ENCODE data around the gene NKAIN2. TPM values are rescaled to one million over a fixed set of nuclear protein-coding genes. Genes with fewer than 3 reads are reported as not detected.
"Not testable (repeated sequence)": the region's sequence is repeated elsewhere in the genome, so short reads cannot be mapped to it uniquely, and the experiment has no call there.

Gene NKAIN2
- total RNA-seq, 2 experiments from 2014 or later, result not detected

- Mint-ChIP-seq H3K9me3 (ENCODE audit: low read depth) (peaks cover 7% of the 10 kb centered on the region), H3K4me1 (no peaks in the 10 kb centered on the region), H3K36me3 (no peaks in the 10 kb centered on the region), H3K4me3 (no peak overlapping the region), H3K27me3 (no peaks in the 10 kb centered on the region), H3K27ac (no peak overlapping the region)
- CTCF ChIA-PET, result no interaction called here
- DNase-seq (no peak), ATAC-seq (no peak)
These were observed 429.6 kb downstream of the NKAIN2 start for GRCh38 chr6:124233221-124233620.

- Mint-ChIP-seq H3K36me3 (no peaks in the 10 kb centered on the region), H3K9me3 (ENCODE audit: low read depth) (peaks cover 2% of the 10 kb centered on the region), H3K27me3 (no peaks in the 10 kb centered on the region), H3K27ac (no peak overlapping the region), H3K4me3 (no peak overlapping the region), H3K4me1 (no peaks in the 10 kb centered on the region)
- DNase-seq (no peak), ATAC-seq (no peak)
- CTCF ChIA-PET, result no interaction called here
These were observed 431.1 kb downstream of the NKAIN2 start for GRCh38 chr6:124234801-124235200.

- Mint-ChIP-seq H3K4me3 (no peak overlapping the region), H3K9me3 (ENCODE audit: low read depth) (peaks cover under 1% of the 10 kb centered on the region), H3K27me3 (no peaks in the 10 kb centered on the region), H3K4me1 (no peaks in the 10 kb centered on the region), H3K27ac (no peak overlapping the region), H3K36me3 (no peaks in the 10 kb centered on the region)
- CTCF ChIA-PET, result no interaction called here
- no peak for DNase-seq
- ATAC-seq, result no peak
These were observed 434.2 kb downstream of the NKAIN2 start for GRCh38 chr6:124237911-124238310.

- H3K27me3 Mint-ChIP-seq; H3K36me3 Mint-ChIP-seq; CTCF ChIA-PET; H3K4me1 Mint-ChIP-seq; H3K27ac Mint-ChIP-seq; DNase-seq; ATAC-seq; H3K4me3 Mint-ChIP-seq; H3K9me3 Mint-ChIP-seq (ENCODE audit: low read depth): not testable (repeated sequence)
These were observed 434.7 kb downstream of the NKAIN2 start for GRCh38 chr6:124238408-124238807.

GRCh38 chr6:124254941-124255685 lies 451.4 kb downstream of the NKAIN2 start:
- no peaks in the 10 kb centered on the region for H3K9me3 Mint-ChIP-seq (ENCODE audit: low read depth)
- no peaks in the 10 kb centered on the region for H3K36me3 Mint-ChIP-seq
- no peak overlapping the region for H3K4me3 Mint-ChIP-seq
- no peak for ATAC-seq
- H3K27me3 Mint-ChIP-seq, result no peaks in the 10 kb centered on the region
- no peak overlapping the region for H3K27ac Mint-ChIP-seq
- CTCF ChIA-PET, result no interaction called here
- no peaks in the 10 kb centered on the region for H3K4me1 Mint-ChIP-seq
- no peak for DNase-seq

GRCh38 chr6:124260337-124260736 lies 456.7 kb downstream of the NKAIN2 start:
- peaks cover 2% of the 10 kb centered on the region for H3K9me3 Mint-ChIP-seq (ENCODE audit: low read depth)
- no peak overlapping the region for H3K4me3 Mint-ChIP-seq
- DNase-seq (no peak), ATAC-seq (no peak)
- H3K36me3 Mint-ChIP-seq, result no peaks in the 10 kb centered on the region
- H3K27me3 Mint-ChIP-seq, result no peaks in the 10 kb centered on the region
- H3K4me1 Mint-ChIP-seq, result no peaks in the 10 kb centered on the region
- H3K27ac Mint-ChIP-seq, result no peak overlapping the region
- CTCF ChIA-PET, result no interaction called here

GRCh38 chr6:124269733-124270132 lies 466.1 kb downstream of the NKAIN2 start:
- no peak for DNase-seq
- CTCF ChIA-PET, result interaction anchor here (1.4 kb wide), 1 partner anchor 37 kb away, joined by 3 read pairs; no protein-coding TSS in a partner anchor
- no peaks in the 10 kb centered on the region for H3K9me3 Mint-ChIP-seq (ENCODE audit: low read depth)
- no peaks in the 10 kb centered on the region for H3K4me1 Mint-ChIP-seq
- no peaks in the 10 kb centered on the region for H3K27me3 Mint-ChIP-seq
- no peak overlapping the region for H3K4me3 Mint-ChIP-seq
- ATAC-seq, result no peak
- H3K27ac Mint-ChIP-seq, result no peak overlapping the region
- no peaks in the 10 kb centered on the region for H3K36me3 Mint-ChIP-seq

GRCh38 chr6:124273701-124274100 lies 470.0 kb downstream of the NKAIN2 start:
- Mint-ChIP-seq H3K27ac (no peak overlapping the region), H3K27me3 (no peaks in the 10 kb centered on the region), H3K9me3 (ENCODE audit: low read depth) (no peaks in the 10 kb centered on the region), H3K4me1 (no peaks in the 10 kb centered on the region), H3K36me3 (no peaks in the 10 kb centered on the region), H3K4me3 (no peak overlapping the region)
- DNase-seq, result no peak
- CTCF ChIA-PET, result no interaction called here
- ATAC-seq, result no peak

GRCh38 chr6:124282541-124282940 lies 478.9 kb downstream of the NKAIN2 start:
- H3K9me3 Mint-ChIP-seq (ENCODE audit: low read depth), result peaks cover 3% of the 10 kb centered on the region
- no peaks in the 10 kb centered on the region for H3K36me3 Mint-ChIP-seq
- no peak overlapping the region for H3K4me3 Mint-ChIP-seq
- no peak overlapping the region for H3K27ac Mint-ChIP-seq
- H3K4me1 Mint-ChIP-seq, result no peaks in the 10 kb centered on the region
- no peaks in the 10 kb centered on the region for H3K27me3 Mint-ChIP-seq
- CTCF ChIA-PET, result no interaction called here
- ATAC-seq, result no peak
- DNase-seq, result no peak

GRCh38 chr6:124283486-124283885 lies 479.8 kb downstream of the NKAIN2 start:
- H3K4me3 Mint-ChIP-seq, result no peak overlapping the region
- ATAC-seq, result no peak

GRCh38 chr6:124285146-124285545 lies 481.5 kb downstream of the NKAIN2 start:
- Mint-ChIP-seq H3K4me1 (no peaks in the 10 kb centered on the region), H3K27me3 (no peaks in the 10 kb centered on the region), H3K4me3 (no peak overlapping the region)

More at GRCh38 chr6:124283486-124283885, 479.8 kb downstream of the NKAIN2 start:
- Mint-ChIP-seq H3K36me3 (no peaks in the 10 kb centered on the region), H3K4me1 (no peaks in the 10 kb centered on the region), H3K9me3 (ENCODE audit: low read depth) (peaks cover 3% of the 10 kb centered on the region), H3K27ac (no peak overlapping the region), H3K27me3 (no peaks in the 10 kb centered on the region)
- CTCF ChIA-PET, result no interaction called here
- DNase-seq, result no peak

GRCh38 chr6:124294574-124295200 lies 491.0 kb downstream of the NKAIN2 start:
- ATAC-seq (no peak), DNase-seq (no peak)
- Mint-ChIP-seq H3K27me3 (no peaks in the 10 kb centered on the region), H3K27ac (no peak overlapping the region), H3K4me1 (no peaks in the 10 kb centered on the region), H3K4me3 (no peak overlapping the region), H3K9me3 (ENCODE audit: low read depth) (peaks cover under 1% of the 10 kb centered on the region), H3K36me3 (no peaks in the 10 kb centered on the region)
- CTCF ChIA-PET, result no interaction called here

More at GRCh38 chr6:124285146-124285545, 481.5 kb downstream of the NKAIN2 start:
- CTCF ChIA-PET, result no interaction called here
- DNase-seq (no peak), ATAC-seq (no peak)
- Mint-ChIP-seq H3K36me3 (no peaks in the 10 kb centered on the region), H3K9me3 (ENCODE audit: low read depth) (peaks cover 3% of the 10 kb centered on the region), H3K27ac (no peak overlapping the region)

GRCh38 chr6:124297507-124297906 lies 493.8 kb downstream of the NKAIN2 start:
- ATAC-seq (no peak), DNase-seq (no peak)
- Mint-ChIP-seq H3K9me3 (ENCODE audit: low read depth) (peaks cover 2% of the 10 kb centered on the region), H3K27me3 (no peaks in the 10 kb centered on the region), H3K4me1 (no peaks in the 10 kb centered on the region), H3K4me3 (no peak overlapping the region), H3K27ac (no peak overlapping the region), H3K36me3 (no peaks in the 10 kb centered on the region)
- CTCF ChIA-PET, result no interaction called here

GRCh38 chr6:124298730-124299129 lies 495.1 kb downstream of the NKAIN2 start:
- H3K4me1 Mint-ChIP-seq, result no peaks in the 10 kb centered on the region
- H3K27ac Mint-ChIP-seq, result no peak overlapping the region
- no peak for ATAC-seq
- H3K4me3 Mint-ChIP-seq, result no peak overlapping the region
- CTCF ChIA-PET, result no interaction called here
- peaks cover 4% of the 10 kb centered on the region for H3K9me3 Mint-ChIP-seq (ENCODE audit: low read depth)
- no peaks in the 10 kb centered on the region for H3K36me3 Mint-ChIP-seq
- no peaks in the 10 kb centered on the region for H3K27me3 Mint-ChIP-seq
- no peak for DNase-seq
